Amniotic epithelial cell (primary cell): ENCODE measurements around the gene C10orf62.
"Not testable (repeated sequence)": the region's sequence is repeated elsewhere in the genome, so short reads cannot be mapped to it uniquely, and the experiment has no call there.

Experiments
- DNase-seq: peaks from one replicate; pipeline ENCODE4 v3.0.0-alpha.2; 2010; ENCODE audit warnings: low read depth

Gene C10orf62

GRCh38 chr10:97629289-97629688 lies 39.8 kb downstream of the C10orf62 start:
- no peak for DNase-seq

- DNase-seq: no peak
Measured at GRCh38 chr10:97631098-97631497, 41.6 kb downstream of the C10orf62 start.

DNA sequence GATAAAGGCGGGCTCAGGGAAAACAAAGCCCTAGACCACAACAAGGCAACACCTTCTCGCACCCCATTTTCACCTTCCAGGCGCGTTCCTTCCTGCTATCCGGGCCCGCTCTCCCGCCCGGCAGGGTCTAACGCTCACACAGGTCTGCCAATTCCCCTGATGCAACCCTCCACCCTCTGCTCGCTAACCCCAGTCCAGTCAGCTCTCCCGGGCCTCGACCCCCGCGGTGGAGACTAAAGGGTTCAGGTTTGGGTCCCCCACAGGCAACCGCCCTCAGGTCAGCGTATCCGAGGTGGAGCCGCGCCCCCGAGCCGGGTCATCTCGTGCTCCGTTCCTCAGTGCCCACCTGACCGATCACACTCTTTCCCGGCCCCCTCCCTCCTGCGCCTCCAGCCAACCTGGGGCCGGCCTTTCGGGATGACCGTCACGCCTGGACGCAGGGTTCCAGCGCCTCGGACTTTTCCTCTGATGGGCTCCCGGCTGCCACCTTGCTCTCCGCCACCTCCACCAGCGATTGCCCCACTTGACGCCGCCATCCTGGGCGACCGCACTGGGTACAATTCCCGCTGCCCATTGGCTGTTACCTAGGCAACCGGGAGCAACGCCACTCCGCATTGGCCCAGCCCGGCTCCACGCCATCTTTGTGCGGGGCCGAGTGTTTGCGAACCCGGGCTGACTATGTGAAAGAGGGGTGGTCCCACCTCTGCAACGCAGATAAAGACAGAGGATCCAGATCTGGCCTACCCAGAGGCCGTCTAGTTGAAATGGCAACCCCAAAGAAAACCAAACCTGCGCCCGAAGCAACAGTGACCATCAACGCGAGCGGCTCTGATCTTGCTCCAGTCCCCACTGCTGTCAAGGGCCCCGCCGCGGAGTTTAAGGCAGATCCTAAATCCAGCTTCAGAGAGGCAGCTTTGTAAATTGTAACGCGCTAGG lies 43.7 kb downstream of the C10orf62 start, which contains the start of gene MORN4:
Gene MORN4, minus strand, starts transcription at position 552 of the 936 bp plus-strand sequence. CDS start 13,847 bp downstream, outside the sequence.
- DNase-seq: peak; percentile 85

GRCh38 chr10:97633921-97634320 lies 44.4 kb downstream of the C10orf62 start:
- peak; percentile 10 for DNase-seq

GRCh38 chr10:97635577-97635976 lies 46.1 kb downstream of the C10orf62 start:
- no peak for DNase-seq

DNA sequence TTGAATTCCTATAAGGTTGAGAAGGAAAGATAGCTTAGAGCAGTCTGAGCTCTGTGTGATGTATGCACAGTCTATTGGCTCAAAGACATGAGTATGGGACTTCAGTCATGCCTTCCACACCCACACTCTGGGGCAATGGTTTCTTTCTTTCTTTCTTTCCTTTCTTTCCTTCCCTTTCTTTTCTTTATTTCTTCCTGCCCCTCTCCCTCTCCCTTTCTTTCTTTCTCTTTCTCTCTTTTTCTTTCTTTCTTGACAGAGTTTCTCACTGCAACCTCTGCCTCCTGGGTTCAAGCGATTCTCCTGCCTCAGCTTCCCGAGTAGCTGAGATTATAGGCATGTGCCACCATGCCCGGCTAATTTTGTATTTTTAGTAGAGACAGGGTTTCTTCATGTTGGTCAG lies 49.6 kb downstream of the C10orf62 start:
- not testable (repeated sequence) for DNase-seq

DNA sequence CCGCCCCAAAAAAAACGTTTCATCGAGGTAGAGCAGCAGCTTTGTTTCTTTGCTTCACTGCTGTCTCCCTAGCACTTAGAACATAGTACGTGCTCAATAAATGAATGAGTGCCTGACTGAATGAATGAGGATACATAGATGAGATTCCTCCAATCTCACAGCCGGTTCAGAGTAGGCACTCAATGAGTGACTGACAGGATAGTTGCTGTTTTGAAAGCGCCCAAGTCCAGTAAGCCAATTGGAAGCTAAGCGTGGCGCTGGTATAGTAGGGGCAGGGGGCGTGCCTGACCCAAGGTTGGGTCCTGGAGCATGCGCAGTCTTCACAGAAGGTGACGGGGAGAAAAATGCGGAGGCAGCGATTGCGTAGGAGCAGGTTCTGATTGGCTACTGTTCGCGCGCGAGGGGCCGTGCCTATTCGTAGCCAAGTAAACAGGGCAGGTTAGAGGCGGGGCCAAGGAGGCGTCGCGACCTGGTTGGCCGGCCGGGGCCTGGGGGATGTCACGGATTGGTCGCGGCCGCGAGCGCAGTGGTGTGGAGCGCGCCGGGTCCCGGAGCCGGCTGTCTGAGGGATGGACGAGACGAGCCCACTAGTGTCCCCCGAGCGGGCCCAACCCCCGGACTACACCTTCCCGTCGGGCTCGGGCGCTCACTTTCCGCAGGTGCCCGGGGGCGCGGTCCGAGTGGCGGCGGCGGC lies 50.8 kb downstream of the C10orf62 start, which contains the start of gene PI4K2A:
Gene PI4K2A, plus strand, starts transcription at position 498 of the 694 bp plus-strand sequence. Its CDS starts 72 bp downstream, at position 570.
- peak; percentile 99 for DNase-seq
